Activated naive CD4-positive, alpha-beta T cell treated with anti-CD3 and anti-CD28 coated beads for 36 hours (primary cell): ENCODE results near the gene NFE2L1. TPM values are rescaled to one million over a fixed set of nuclear protein-coding genes. Genes with fewer than 3 reads are reported as not detected.
"Not testable (repeated sequence)": the region's sequence is repeated elsewhere in the genome, so short reads cannot be mapped to it uniquely, and the experiment has no call there.

Source experiments
- CTCF ChIA-PET: fragments of 350-600 bp; sonication (Branson Sonifier 250); formaldehyde crosslinking; loops from one replicate; lab custom pipeline; 2021; ENCODE audit warnings: antibody characterized with exemption; lab: Charles Lee
- DNase-seq: peaks from one replicate; pipeline ENCODE4 v3.0.0-alpha.2; 2020
- H3K27ac Mint-ChIP-seq: one replicate; pipeline ENCODE4 v1.8.0; 2021; ENCODE audit warnings: mild to moderate bottlenecking, mixed read lengths
- H3K27me3 Mint-ChIP-seq: one replicate; pipeline ENCODE4 v1.8.0; 2021; ENCODE audit warnings: low read depth, mixed read lengths
- H3K36me3 Mint-ChIP-seq: one replicate; pipeline ENCODE4 v1.8.0; 2021; ENCODE audit warnings: low read depth, mixed read lengths
- H3K4me1 Mint-ChIP-seq: one replicate; pipeline ENCODE4 v1.8.0; 2021; ENCODE audit warnings: low read depth, mixed read lengths
- H3K4me3 Mint-ChIP-seq: one replicate; pipeline ENCODE4 v1.8.0; 2021; ENCODE audit warnings: mild to moderate bottlenecking, moderate library complexity, mixed read lengths
- H3K9me3 Mint-ChIP-seq: one replicate; pipeline ENCODE4 v1.8.0; 2021; ENCODE audit warnings: mixed read lengths
- intact Hi-C: fragments of 100-400 bp; cut with micrococcal nuclease; formaldehyde crosslinking; loops from one replicate; pipeline ENCODE4 v1.15.1; 2023
- total RNA-seq, 2 experiments: library from RNA; stranded (reverse); gene quantifications; one replicate each; pipeline ENCODE4 v1.2.3, GENCODE V29; 2021

The NFE2L1 gene
- total RNA-seq, 2 experiments from 2014 or later = 95.2 to 102 TPM

- peak; percentile 89 for DNase-seq
- Mint-ChIP-seq H3K9me3 (no peaks in the 10 kb centered on the region), H3K36me3 (peaks cover 16% of the 10 kb centered on the region), H3K4me3 (no peak overlapping the region), H3K4me1 (no peaks in the 10 kb centered on the region), H3K27me3 (no peaks in the 10 kb centered on the region), H3K27ac (no peak overlapping the region)
- CTCF ChIA-PET = interaction anchor here (0.6 to 8.1 kb wide), 35 partner anchors 7 to 823 kb away, joined by 3 to 67 read pairs (median 4); partner anchors contain the start of gene CDK5RAP3
- intact Hi-C loops = loop anchor here (1.0 kb wide), 3 partner anchors 37 to 63 kb away; partner anchors contain the start of gene COPZ2
Observed at GRCh38 chr17:48074322-48075081, 26.3 kb downstream of the NFE2L1 start.

DNA sequence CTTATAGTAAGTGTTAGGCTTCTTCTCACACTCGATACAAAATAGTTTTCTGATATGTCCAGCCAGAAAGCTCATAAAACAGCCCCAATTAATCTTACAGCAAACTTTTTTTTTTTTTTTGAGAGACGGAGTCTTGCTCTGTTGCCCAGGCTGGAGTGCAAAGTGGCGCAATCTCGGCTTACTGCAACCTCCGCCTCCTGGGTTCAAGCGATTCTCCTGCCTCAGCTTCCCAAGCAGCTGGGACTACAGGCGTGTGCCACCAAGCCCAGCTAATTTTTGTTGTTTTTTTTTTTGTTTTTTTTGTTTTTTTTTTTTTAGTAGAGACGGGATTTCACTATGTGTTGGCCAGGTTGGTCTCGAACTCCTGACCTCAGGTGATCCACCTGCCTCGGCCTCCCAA, 29.0 kb downstream of the NFE2L1 start:
- H3K27ac Mint-ChIP-seq = not testable (repeated sequence)
- CTCF ChIA-PET = interaction anchor here (0.6 to 8.1 kb wide), 7 partner anchors 9 to 456 kb away, joined by 3 to 67 read pairs (median 4); no protein-coding TSS in a partner anchor

DNA sequence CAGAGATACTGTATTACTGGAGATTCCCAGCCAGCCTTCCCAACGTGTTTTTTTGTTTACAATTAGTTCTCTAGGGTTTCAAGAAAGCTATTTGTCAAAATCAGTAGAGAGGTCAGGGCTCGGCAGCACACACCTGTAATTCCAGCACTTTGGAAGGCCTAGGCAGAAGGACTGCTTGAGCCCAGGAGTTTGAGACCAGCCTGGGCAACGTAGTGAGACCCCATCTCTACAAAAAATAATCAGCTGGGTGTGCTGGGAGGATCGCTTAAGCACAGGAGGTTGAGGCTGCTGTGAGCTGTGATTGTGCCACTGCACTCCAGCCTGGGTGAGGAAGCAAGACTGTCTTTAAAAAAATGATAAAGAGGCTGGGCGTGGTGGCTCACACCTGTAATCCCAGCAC, 33.7 kb downstream of the NFE2L1 start:
- H3K4me1 Mint-ChIP-seq = peaks cover 4% of the 10 kb centered on the region
- H3K9me3 Mint-ChIP-seq = no peaks in the 10 kb centered on the region
- no peak overlapping the region for H3K27ac Mint-ChIP-seq
- intact Hi-C loops = loop anchor here (2.0 kb wide), 1 partner anchor 31 kb away; no protein-coding TSS in a partner anchor
- H3K27me3 Mint-ChIP-seq = no peaks in the 10 kb centered on the region
- no peaks in the 10 kb centered on the region for H3K36me3 Mint-ChIP-seq
- CTCF ChIA-PET = interaction anchor here (0.6 to 4.7 kb wide), 12 partner anchors 10 to 69 kb away, joined by 3 to 60 read pairs (median 10); partner anchors contain the start of gene SNX11
- DNase-seq = no peak
- no peak overlapping the region for H3K4me3 Mint-ChIP-seq

More for the DNA sequence above, 29.0 kb downstream of the NFE2L1 start:
- H3K36me3 Mint-ChIP-seq = peaks cover 12% of the 10 kb centered on the region
- H3K9me3 Mint-ChIP-seq, H3K4me1 Mint-ChIP-seq, DNase-seq, H3K4me3 Mint-ChIP-seq, intact Hi-C loops, H3K27me3 Mint-ChIP-seq: not testable (repeated sequence)

DNA sequence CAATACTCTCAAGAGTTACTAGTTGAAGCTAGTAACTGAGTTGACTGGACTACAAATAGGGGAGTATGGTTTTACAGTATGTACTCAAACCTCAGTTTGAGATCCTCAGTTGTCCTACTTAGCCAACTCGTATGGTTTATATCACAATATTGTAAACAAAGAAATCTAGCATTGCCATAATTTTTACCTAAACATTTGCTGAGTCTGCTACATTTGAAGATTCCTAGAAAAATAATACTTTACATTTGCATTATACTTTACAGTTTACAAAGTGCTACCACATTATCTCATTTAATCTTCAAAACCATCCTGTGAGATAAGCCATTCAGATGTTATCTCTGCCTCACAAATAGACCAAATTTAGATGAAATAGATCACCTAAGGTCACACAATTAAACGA, 36.8 kb downstream of the NFE2L1 start:
- Mint-ChIP-seq H3K27me3 (no peaks in the 10 kb centered on the region), H3K4me3 (no peak overlapping the region), H3K36me3 (peaks cover 3% of the 10 kb centered on the region), H3K4me1 (peaks cover 4% of the 10 kb centered on the region), H3K27ac (no peak overlapping the region), H3K9me3 (no peaks in the 10 kb centered on the region)
- intact Hi-C loops = no loop called here
- CTCF ChIA-PET = interaction anchor here (2.1 kb wide), 2 partner anchors 39 to 45 kb away, joined by 6 to 10 read pairs; no protein-coding TSS in a partner anchor
- DNase-seq = no peak

- no peak overlapping the region for H3K4me3 Mint-ChIP-seq
- intact Hi-C loops = no loop called here
- no peaks in the 10 kb centered on the region for H3K27me3 Mint-ChIP-seq
- no peak overlapping the region for H3K27ac Mint-ChIP-seq
- CTCF ChIA-PET = no interaction called here
- no peak for DNase-seq
- peaks cover 15% of the 10 kb centered on the region for H3K4me1 Mint-ChIP-seq
- peaks cover 6% of the 10 kb centered on the region for H3K36me3 Mint-ChIP-seq
- H3K9me3 Mint-ChIP-seq = no peaks in the 10 kb centered on the region
Observed at GRCh38 chr17:48093341-48094045, 45.3 kb downstream of the NFE2L1 start.

DNA sequence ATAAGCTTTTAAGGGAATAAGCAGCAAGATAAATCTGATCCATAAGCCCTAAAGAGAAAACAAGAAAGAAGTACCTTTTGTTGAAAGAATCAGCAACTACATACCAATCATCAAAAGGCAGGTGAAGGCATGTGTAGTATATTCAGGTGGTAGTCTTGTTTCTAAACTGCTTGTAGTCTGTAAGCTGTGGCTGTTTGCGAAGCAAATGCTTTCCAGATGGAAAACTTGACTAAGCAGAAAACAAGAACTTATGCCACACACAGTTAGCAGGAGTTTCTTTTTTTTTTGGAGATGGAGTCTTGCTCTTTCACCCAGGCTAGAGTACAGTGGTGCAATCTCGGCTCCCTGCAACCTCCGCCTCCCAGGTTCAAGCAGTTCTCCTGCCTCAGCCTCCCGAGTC, 47.5 kb downstream of the NFE2L1 start:
- Mint-ChIP-seq H3K4me3 (no peak overlapping the region), H3K27me3 (no peaks in the 10 kb centered on the region), H3K9me3 (no peaks in the 10 kb centered on the region), H3K36me3 (peaks cover 3% of the 10 kb centered on the region), H3K27ac (no peak overlapping the region), H3K4me1 (peaks cover 23% of the 10 kb centered on the region)
- no peak for DNase-seq
- intact Hi-C loops = no loop called here
- CTCF ChIA-PET = interaction anchor here (0.6 to 4.7 kb wide), 6 partner anchors 12 to 786 kb away, joined by 3 to 30 read pairs (median 4); no protein-coding TSS in a partner anchor

GRCh38 chr17:48100160-48100559, 52.0 kb downstream of the NFE2L1 start:
- H3K4me1 Mint-ChIP-seq = peaks cover 42% of the 10 kb centered on the region
- no peak overlapping the region for H3K27ac Mint-ChIP-seq
- H3K27me3 Mint-ChIP-seq = no peaks in the 10 kb centered on the region
- H3K9me3 Mint-ChIP-seq = peaks cover 6% of the 10 kb centered on the region
- H3K4me3 Mint-ChIP-seq = peak overlapping the region; percentile 97
- CTCF ChIA-PET = interaction anchor here (3.8 kb wide), 1 partner anchor 75 kb away, joined by 15 read pairs; no protein-coding TSS in a partner anchor
- intact Hi-C loops = loop anchor here (2.0 to 10.0 kb wide), 4 partner anchors 75 to 1095 kb away; partner anchors contain the start of genes ATP5MC1 and SCRN2
- DNase-seq = no peak
- H3K36me3 Mint-ChIP-seq = peaks cover 3% of the 10 kb centered on the region

DNA sequence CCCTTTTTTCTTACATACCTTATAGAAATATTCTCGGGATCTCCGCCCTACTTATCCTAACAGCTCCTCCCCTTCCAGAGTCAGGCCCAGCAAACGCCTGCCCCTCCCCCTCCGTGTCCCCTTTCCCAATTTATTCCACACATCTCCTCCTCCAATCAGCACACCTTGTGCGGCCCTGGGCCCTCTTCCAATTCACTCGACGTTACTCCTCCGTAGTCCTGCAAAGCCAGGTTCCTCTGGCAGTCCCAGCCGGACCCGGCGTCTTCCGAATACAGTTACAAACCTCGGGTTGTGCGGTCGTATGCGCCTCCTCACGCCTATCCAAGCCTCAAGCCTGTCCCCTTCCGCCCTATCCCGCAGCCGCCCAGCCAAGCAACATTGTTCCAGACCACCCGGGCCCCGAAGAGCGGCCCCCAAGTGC, 52.4 kb downstream of the NFE2L1 start:
- no peaks in the 10 kb centered on the region for H3K27me3 Mint-ChIP-seq
- H3K36me3 Mint-ChIP-seq = peaks cover under 1% of the 10 kb centered on the region
- DNase-seq = no peak
- H3K27ac Mint-ChIP-seq = peak overlapping the region; percentile 50
- intact Hi-C loops = loop anchor here (1.0 to 10.0 kb wide), 5 partner anchors 52 to 1094 kb away; partner anchors contain the start of genes ATP5MC1, NFE2L1 and SCRN2
- CTCF ChIA-PET = interaction anchor here (0.7 kb wide), 1 partner anchor 12 kb away, joined by 3 read pairs; no protein-coding TSS in a partner anchor
- peaks cover 6% of the 10 kb centered on the region for H3K9me3 Mint-ChIP-seq
- peaks cover 40% of the 10 kb centered on the region for H3K4me1 Mint-ChIP-seq
- peak overlapping the region; percentile 97 for H3K4me3 Mint-ChIP-seq

DNA sequence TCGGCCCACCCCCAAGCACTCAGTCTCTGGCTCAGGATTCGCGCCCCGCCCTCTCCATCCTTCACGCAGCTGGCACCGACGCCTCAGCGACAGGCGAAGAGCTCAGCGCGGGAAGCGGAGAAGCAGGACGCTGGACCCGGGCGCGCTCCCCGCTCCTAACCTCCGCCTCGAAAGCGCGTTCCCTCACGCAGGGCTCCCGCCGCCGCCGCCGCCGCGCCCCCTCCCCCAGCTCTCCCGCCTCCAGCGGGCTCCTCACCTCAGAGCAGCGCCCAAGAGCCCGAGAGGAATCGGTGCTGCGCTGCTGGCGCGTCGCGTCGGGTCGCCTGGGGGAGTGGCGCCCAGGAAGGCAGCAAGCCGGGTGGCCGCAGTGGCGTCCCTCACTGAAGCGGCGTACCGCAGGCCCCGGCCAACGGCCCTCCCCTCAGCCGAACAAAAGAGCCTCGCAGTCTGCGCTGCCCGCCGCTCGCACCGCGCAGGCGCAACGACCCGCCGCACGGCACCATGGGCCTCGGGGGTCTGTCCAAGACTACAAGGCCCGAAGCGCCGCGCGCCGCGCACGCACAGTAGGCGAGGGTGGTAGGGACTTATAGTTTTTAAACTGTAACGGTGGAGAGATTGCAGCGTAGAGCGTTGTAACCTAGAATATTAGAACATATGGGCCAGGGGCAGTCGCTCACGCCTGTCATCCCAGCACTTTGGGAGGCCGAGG, 53.0 kb downstream of the NFE2L1 start, which contains the start of gene CBX1:
Gene CBX1, minus strand, starts transcription at position 467 of the 709 bp plus-strand sequence. CDS start 24,474 bp downstream, outside the sequence.
- H3K27ac Mint-ChIP-seq = peak within 1 kb of the TSS; percentile 81
- intact Hi-C loops = loop anchor here (1.0 to 10.0 kb wide), 5 partner anchors 53 to 1094 kb away; partner anchors contain the start of genes ATP5MC1, NFE2L1 and SCRN2
- H3K9me3 Mint-ChIP-seq = peaks cover 6% of the 10 kb centered on the region
- no peaks in the 10 kb centered on the region for H3K36me3 Mint-ChIP-seq
- H3K4me1 Mint-ChIP-seq = peaks cover 34% of the 10 kb centered on the region
- CTCF ChIA-PET = interaction anchor here (0.7 to 0.8 kb wide), 2 partner anchors 12 to 30 kb away, joined by 3 read pairs; no protein-coding TSS in a partner anchor
- H3K27me3 Mint-ChIP-seq = no peaks in the 10 kb centered on the region
- peak within 1 kb of the TSS; percentile 97 for H3K4me3 Mint-ChIP-seq
- DNase-seq = peak; percentile 95

DNA sequence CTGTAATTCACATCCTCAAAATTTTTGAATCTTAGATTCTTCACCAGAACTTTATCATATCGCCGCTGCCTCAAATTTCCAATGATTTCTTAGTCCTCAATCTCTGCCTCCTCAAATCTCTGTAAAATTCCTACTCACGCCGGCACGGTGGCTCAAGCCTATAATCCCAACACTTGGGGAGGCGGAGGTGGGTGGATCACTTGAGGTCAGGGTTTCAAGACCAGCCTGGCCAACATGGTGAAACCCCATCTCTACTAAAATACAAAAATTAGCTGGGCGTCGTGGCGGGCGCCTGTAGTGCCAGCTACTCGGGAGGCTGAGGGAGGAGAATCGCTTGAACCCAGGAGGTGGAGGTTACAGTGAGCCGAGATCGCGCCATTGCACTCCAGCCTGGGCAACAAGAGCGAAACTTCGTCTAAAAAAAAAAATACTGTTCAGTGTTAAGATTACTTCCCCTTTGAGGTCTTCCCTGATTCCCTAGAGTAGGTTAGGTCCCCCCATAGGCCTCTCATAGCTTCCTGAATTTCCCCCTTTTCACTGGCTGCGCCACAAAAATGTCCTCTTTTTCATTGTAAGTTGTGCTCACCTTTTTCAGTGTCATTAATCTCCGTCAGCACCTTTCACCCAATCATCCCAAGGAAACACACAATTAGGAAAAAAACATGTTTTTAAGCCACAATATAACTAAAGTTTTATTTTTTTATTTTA, 54.0 kb downstream of the NFE2L1 start:
- H3K4me1 Mint-ChIP-seq = peaks cover 35% of the 10 kb centered on the region
- CTCF ChIA-PET = interaction anchor here (0.6 to 0.8 kb wide), 2 partner anchors 27 to 29 kb away, joined by 3 read pairs; no protein-coding TSS in a partner anchor

More for the DNA sequence above, 54.0 kb downstream of the NFE2L1 start:
- peaks cover 6% of the 10 kb centered on the region for H3K9me3 Mint-ChIP-seq
- no peak for DNase-seq
- peak overlapping the region; percentile 81 for H3K27ac Mint-ChIP-seq
- intact Hi-C loops = loop anchor here (5.0 to 10.0 kb wide), 3 partner anchors 257 to 1093 kb away; partner anchors contain the start of genes ATP5MC1 and SCRN2
- H3K27me3 Mint-ChIP-seq = no peaks in the 10 kb centered on the region
- peak overlapping the region; percentile 97 for H3K4me3 Mint-ChIP-seq
- H3K36me3 Mint-ChIP-seq = no peaks in the 10 kb centered on the region
